Measurements from ENCODE around the gene METTL3. TPM values are rescaled to one million over a fixed set of nuclear protein-coding genes. Genes with fewer than 3 reads are reported as not detected.

Gene METTL3
- total RNA-seq, 4 donors from 2014 or later = 20.2 to 41.9 (median 29.5) TPM

DNA sequence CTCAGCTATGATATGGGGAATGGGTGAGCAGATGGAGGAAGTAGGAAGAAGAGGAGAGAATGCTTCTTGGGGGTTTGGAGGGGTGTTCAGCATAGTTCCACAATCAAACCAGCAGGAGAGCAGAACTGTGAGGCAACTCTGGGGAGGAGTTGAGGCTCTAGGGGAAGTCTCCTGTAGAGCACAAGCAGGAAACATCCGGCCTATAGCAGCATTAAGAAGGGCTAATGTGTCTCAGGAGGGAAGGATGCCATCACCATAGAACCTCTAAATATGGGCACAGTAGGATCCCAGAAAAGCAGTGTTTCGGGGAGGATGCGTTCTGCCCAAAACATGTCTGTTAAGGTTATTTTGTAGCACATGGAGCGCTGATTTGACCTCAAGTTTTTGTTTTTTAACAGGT, 23.4 kb upstream of the METTL3 start:
- DNase-seq = no peak
- WGBS, 2 donors (ENCODE audit: low coverage in 1 of 2) = 79 to 89% methylated on average over 4 of the region's 4 CpGs
- H3K27ac ChIP-seq = no peak overlapping the region
- TF ChIP-seq EP300 (IDR thresholded peaks at IDR 0.05; ENCODE audit: low read depth) = no peak
- H3K4me3 ChIP-seq = no peak overlapping the region
- H3K36me3 ChIP-seq = no peaks in the 10 kb centered on the region
- H3K4me1 ChIP-seq = peaks cover 0 to 4% (median 0%) of the 10 kb centered on the region in 4 donors
- intact Hi-C loops (cut with DNase I; ENCODE audit: low total_unique reads) = no loop called here
- no peaks in the 10 kb centered on the region for H3K9me3 ChIP-seq
- in situ Hi-C loops (cut with MboI; ENCODE audit: low pct_ligation_motif_present in 1 of 4, low pct_unique_long_range_greater_than_20kb in 1 of 4, low sequenced_read_pairs in 3 of 4) = no loop called here
- H3K27me3 ChIP-seq = peaks cover 63% of the 10 kb centered on the region

- in situ Hi-C loops (cut with MboI; ENCODE audit: low pct_ligation_motif_present in 1 of 4, low pct_unique_long_range_greater_than_20kb in 1 of 4, low sequenced_read_pairs in 3 of 4) = no loop called here
- peaks cover 0 to 4% (median 0%) of the 10 kb centered on the region in 4 donors for H3K4me1 ChIP-seq
- no peaks in the 10 kb centered on the region for H3K9me3 ChIP-seq
- peaks cover 50% of the 10 kb centered on the region for H3K27me3 ChIP-seq
- no peak overlapping the region for H3K4me3 ChIP-seq
- H3K36me3 ChIP-seq = no peaks in the 10 kb centered on the region
- intact Hi-C loops (cut with DNase I; ENCODE audit: low total_unique reads) = no loop called here
- H3K27ac ChIP-seq = no peak overlapping the region
- no peak for TF ChIP-seq EP300 (IDR thresholded peaks at IDR 0.05; ENCODE audit: low read depth)
- no peak for DNase-seq
Observed at GRCh38 chr14:21533294-21533693, 22.2 kb upstream of the METTL3 start.

GRCh38 chr14:21529515-21529914, 18.4 kb upstream of the METTL3 start:
- Histone ChIP-seq H3K36me3 (no peaks in the 10 kb centered on the region), H3K4me3 (no peak overlapping the region), H3K27ac (no peak overlapping the region), H3K4me1 (peaks cover 0 to 15% (median 3%) of the 10 kb centered on the region in 4 donors), H3K27me3 (peaks cover 14% of the 10 kb centered on the region), H3K9me3 (no peaks in the 10 kb centered on the region)
- intact Hi-C loops (cut with DNase I; ENCODE audit: low total_unique reads) = no loop called here
- in situ Hi-C loops (cut with MboI; ENCODE audit: low pct_ligation_motif_present in 1 of 4, low pct_unique_long_range_greater_than_20kb in 1 of 4, low sequenced_read_pairs in 3 of 4) = no loop called here
- 86 to 93% methylated on average over 1 of the region's 1 CpG for WGBS, 2 donors (ENCODE audit: low coverage in 1 of 2)
- no peak for DNase-seq
- TF ChIP-seq POLR2AphosphoS5 (IDR thresholded peaks at IDR 0.05) (no peak), EP300 (IDR thresholded peaks at IDR 0.05; ENCODE audit: low read depth) (no peak), POLR2A (IDR thresholded peaks at IDR 0.05) (no peak)
- TF ChIP-seq, protein P1, sequence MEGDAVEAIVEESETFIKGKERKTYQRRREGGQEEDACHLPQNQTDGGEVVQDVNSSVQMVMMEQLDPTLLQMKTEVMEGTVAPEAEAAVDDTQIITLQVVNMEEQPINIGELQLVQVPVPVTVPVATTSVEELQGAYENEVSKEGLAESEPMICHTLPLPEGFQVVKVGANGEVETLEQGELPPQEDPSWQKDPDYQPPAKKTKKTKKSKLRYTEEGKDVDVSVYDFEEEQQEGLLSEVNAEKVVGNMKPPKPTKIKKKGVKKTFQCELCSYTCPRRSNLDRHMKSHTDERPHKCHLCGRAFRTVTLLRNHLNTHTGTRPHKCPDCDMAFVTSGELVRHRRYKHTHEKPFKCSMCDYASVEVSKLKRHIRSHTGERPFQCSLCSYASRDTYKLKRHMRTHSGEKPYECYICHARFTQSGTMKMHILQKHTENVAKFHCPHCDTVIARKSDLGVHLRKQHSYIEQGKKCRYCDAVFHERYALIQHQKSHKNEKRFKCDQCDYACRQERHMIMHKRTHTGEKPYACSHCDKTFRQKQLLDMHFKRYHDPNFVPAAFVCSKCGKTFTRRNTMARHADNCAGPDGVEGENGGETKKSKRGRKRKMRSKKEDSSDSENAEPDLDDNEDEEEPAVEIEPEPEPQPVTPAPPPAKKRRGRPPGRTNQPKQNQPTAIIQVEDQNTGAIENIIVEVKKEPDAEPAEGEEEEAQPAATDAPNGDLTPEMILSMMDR (IDR thresholded peaks at IDR 0.05) = no peak

- Histone ChIP-seq H3K9me3 (no peaks in the 10 kb centered on the region), H3K27me3 (peaks cover 5% of the 10 kb centered on the region), H3K36me3 (no peaks in the 10 kb centered on the region), H3K4me1 (peaks cover 0 to 15% (median 3%) of the 10 kb centered on the region in 4 donors), H3K4me3 (no peak overlapping the region), H3K27ac (no peak overlapping the region)
- no peak for DNase-seq
- in situ Hi-C loops (cut with MboI; ENCODE audit: low pct_ligation_motif_present in 1 of 4, low pct_unique_long_range_greater_than_20kb in 1 of 4, low sequenced_read_pairs in 3 of 4) (no loop called here), intact Hi-C loops (cut with DNase I; ENCODE audit: low total_unique reads) (no loop called here)
- 56 to 69% methylated on average over 3 to 4 of the region's 4 CpGs for WGBS, 2 donors (ENCODE audit: low coverage in 1 of 2)
- TF ChIP-seq POLR2AphosphoS5 (IDR thresholded peaks at IDR 0.05) (no peak), POLR2A (IDR thresholded peaks at IDR 0.05) (no peak), EP300 (IDR thresholded peaks at IDR 0.05; ENCODE audit: low read depth) (no peak)
- TF ChIP-seq, protein P1 (IDR thresholded peaks at IDR 0.05) = no peak
Observed at GRCh38 chr14:21528381-21529348, 17.5 kb upstream of the METTL3 start.

DNA sequence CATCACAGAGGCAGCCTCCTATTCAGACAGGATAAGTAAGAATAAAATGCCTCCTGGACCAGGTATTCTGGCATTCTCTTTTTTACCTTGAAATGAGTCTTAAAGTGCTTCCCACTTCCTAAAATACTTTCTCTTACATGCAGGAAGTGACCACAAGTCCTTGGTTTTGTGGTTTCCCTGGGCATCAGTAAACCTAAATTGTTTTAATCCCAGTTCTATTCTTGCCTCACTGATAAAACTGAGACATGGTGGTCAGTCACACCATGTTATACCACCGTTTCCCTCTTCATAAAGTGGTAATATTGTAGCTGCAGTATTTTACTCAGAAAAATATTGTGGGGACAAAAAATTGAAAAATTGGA, 16.2 kb upstream of the METTL3 start:
- Histone ChIP-seq H3K27ac (no peak overlapping the region), H3K4me1 (peaks cover 0 to 15% (median 3%) of the 10 kb centered on the region in 4 donors), H3K36me3 (no peaks in the 10 kb centered on the region), H3K27me3 (no peaks in the 10 kb centered on the region), H3K4me3 (no peak overlapping the region), H3K9me3 (no peaks in the 10 kb centered on the region)
- intact Hi-C loops (cut with DNase I; ENCODE audit: low total_unique reads) = no loop called here
- no peak for TF ChIP-seq POLR2A (IDR thresholded peaks at IDR 0.05)
- TF ChIP-seq, protein P1 (IDR thresholded peaks at IDR 0.05) = no peak
- TF ChIP-seq POLR2AphosphoS5 (IDR thresholded peaks at IDR 0.05) = no peak
- TF ChIP-seq EP300 (IDR thresholded peaks at IDR 0.05; ENCODE audit: low read depth) = no peak
- no peak for DNase-seq
- 50 to 57% methylated on average over 1 of the region's 1 CpG for WGBS, 2 donors (ENCODE audit: low coverage in 1 of 2)
- in situ Hi-C loops (cut with MboI; ENCODE audit: low pct_ligation_motif_present in 1 of 4, low pct_unique_long_range_greater_than_20kb in 1 of 4, low sequenced_read_pairs in 3 of 4) = no loop called here

All from transverse colon (tissue), 4 donors.